Measurements from ENCODE around the gene MAML3. TPM values are rescaled to one million over a fixed set of nuclear protein-coding genes. Genes with fewer than 3 reads are reported as not detected.

MAML3 gene
- total RNA-seq, 5 donors from 2014 or later (not counting 1 experiment from before 2014, with no cell fraction given), result 2.0 to 3.4 (median 2.7) TPM

- WGBS (ENCODE audit: insufficient coverage), result under 1% methylated on average over 42 of the region's 54 CpGs
- Mint-ChIP-seq H3K27ac (peak overlapping the region; percentile 83 to 90), H3K4me3 (peak overlapping the region; percentile 94 to 96 (median 95)), H3K27me3 (no peaks in the 10 kb centered on the region), H3K36me3 (no peaks in the 10 kb centered on the region), H3K9me3 (no peaks in the 10 kb centered on the region), H3K4me1 (peaks cover 37 to 45% (median 37%) of the 10 kb centered on the region in 3 donors)
- peak overlapping the region; percentile 83 to 99 for H3K4me3 ChIP-seq (ENCODE audit: control insufficient read depth in 1 of 2, extremely low read depth in 1 of 2, low read length in 1 of 2)
- no peak overlapping the region for H3K27ac ChIP-seq (ENCODE audit: low read length)
- H3K27me3 ChIP-seq (replicated peaks in 1 of 2; ENCODE audit: control insufficient read depth in 2 of 2, extremely low read depth in 1 of 2, insufficient read depth in 2 of 2, low read length in 1 of 2), result peaks cover 0 to 27% of the 10 kb centered on the region in 2 experiments
- H3K9me3 ChIP-seq, result no peaks in the 10 kb centered on the region
- ATAC-seq (replicated peaks in 1 of 4), result no peak
- H3K36me3 ChIP-seq (ENCODE audit: control insufficient read depth in 2 of 2, extremely low read depth in 1 of 2, insufficient read depth in 1 of 2, low read length in 1 of 2), result no peaks in the 10 kb centered on the region
- peaks cover 24 to 44% of the 10 kb centered on the region in 2 experiments for H3K4me1 ChIP-seq (ENCODE audit: control insufficient read depth in 1 of 2, extremely low read depth in 1 of 2, insufficient read depth in 2 of 2, low read length in 2 of 2)
- peak in 33 of 35 experiments; percentile 10 to 62 (median 30) for DNase-seq
- POLR2A ChIA-PET, result interaction anchor here (0.5 to 1.1 kb wide), 4 partner anchors 30 to 103 kb away, joined by 3 to 6 read pairs (median 4); no protein-coding TSS in a partner anchor
- CTCF ChIA-PET, result interaction anchor here (0.7 to 1.6 kb wide), 6 partner anchors 30 to 138 kb away, joined by 3 to 5 read pairs (median 4); no protein-coding TSS in a partner anchor
Observed at GRCh38 chr4:140152751-140153418, 1.1 kb downstream of the MAML3 start.

GRCh38 chr4:140152013-140152703 is 1.8 kb downstream of the MAML3 start:
- Histone ChIP-seq H3K27me3 (replicated peaks in 1 of 2; ENCODE audit: control insufficient read depth in 2 of 2, extremely low read depth in 1 of 2, insufficient read depth in 2 of 2, low read length in 1 of 2) (peaks cover 0 to 27% of the 10 kb centered on the region in 2 experiments), H3K4me1 (ENCODE audit: control insufficient read depth in 1 of 2, extremely low read depth in 1 of 2, insufficient read depth in 2 of 2, low read length in 2 of 2) (peaks cover 27 to 44% of the 10 kb centered on the region in 2 experiments), H3K4me3 (ENCODE audit: control insufficient read depth in 1 of 2, extremely low read depth in 1 of 2, low read length in 1 of 2) (peak overlapping the region; percentile 83 to 99), H3K9me3 (no peaks in the 10 kb centered on the region), H3K36me3 (ENCODE audit: control insufficient read depth in 2 of 2, extremely low read depth in 1 of 2, insufficient read depth in 1 of 2, low read length in 1 of 2) (no peaks in the 10 kb centered on the region), H3K27ac (ENCODE audit: low read length) (peak overlapping the region; percentile 31)
- peak; percentile 69 to 90 (median 83) for DNase-seq
- Mint-ChIP-seq H3K4me3 (peak overlapping the region; percentile 94 to 96 (median 95)), H3K9me3 (no peaks in the 10 kb centered on the region), H3K36me3 (no peaks in the 10 kb centered on the region), H3K27me3 (no peaks in the 10 kb centered on the region), H3K27ac (peak overlapping the region; percentile 78 to 83), H3K4me1 (peaks cover 37 to 45% (median 37%) of the 10 kb centered on the region in 3 donors)
- CTCF ChIA-PET, result interaction anchor here (0.8 to 1.6 kb wide), 3 partner anchors 55 to 100 kb away, joined by 3 to 5 read pairs (median 4); no protein-coding TSS in a partner anchor
- ATAC-seq (replicated peaks in 1 of 4), result peak; percentile 57 to 67 (median 61)
- WGBS (ENCODE audit: insufficient coverage), result under 1% methylated on average over 22 of the region's 50 CpGs
- POLR2A ChIA-PET, result interaction anchor here (0.5 to 0.7 kb wide), 4 partner anchors 29 to 103 kb away, joined by 3 to 6 read pairs (median 4); no protein-coding TSS in a partner anchor

GRCh38 chr4:140151699-140152012 is 2.3 kb downstream of the MAML3 start:
- no peaks in the 10 kb centered on the region for H3K9me3 ChIP-seq
- H3K36me3 Mint-ChIP-seq, result no peaks in the 10 kb centered on the region
- ChIA-PET POLR2A (interaction anchor here in 1 of 2 donors (0.6 kb wide), 1 partner anchor 95 kb away, joined by 3 read pairs; no protein-coding TSS in a partner anchor), CTCF (interaction anchor here in 1 of 2 donors (0.8 to 1.6 kb wide), 2 partner anchors 54 to 99 kb away, joined by 4 to 5 read pairs; no protein-coding TSS in a partner anchor)
- no peaks in the 10 kb centered on the region for H3K9me3 Mint-ChIP-seq
- H3K4me1 ChIP-seq (ENCODE audit: control insufficient read depth in 1 of 2, extremely low read depth in 1 of 2, insufficient read depth in 2 of 2, low read length in 2 of 2), result peaks cover 27 to 44% of the 10 kb centered on the region in 2 experiments
- peak overlapping the region; percentile 74 to 83 for H3K27ac Mint-ChIP-seq
- H3K36me3 ChIP-seq (ENCODE audit: control insufficient read depth in 2 of 2, extremely low read depth in 1 of 2, insufficient read depth in 1 of 2, low read length in 1 of 2), result no peaks in the 10 kb centered on the region
- H3K4me3 ChIP-seq (ENCODE audit: control insufficient read depth in 1 of 2, extremely low read depth in 1 of 2, low read length in 1 of 2), result peak overlapping the region; percentile 83 to 99
- H3K27ac ChIP-seq (ENCODE audit: low read length), result peak overlapping the region; percentile 31
- peak in 27 of 35 experiments; percentile 51 to 80 (median 68) for DNase-seq
- H3K27me3 ChIP-seq (replicated peaks in 1 of 2; ENCODE audit: control insufficient read depth in 2 of 2, extremely low read depth in 1 of 2, insufficient read depth in 2 of 2, low read length in 1 of 2), result peaks cover 0 to 27% of the 10 kb centered on the region in 2 experiments
- WGBS (ENCODE audit: insufficient coverage), result no CpG with 5 or more reads among the region's 11 CpGs
- peak; percentile 48 to 63 (median 52) for ATAC-seq (replicated peaks in 1 of 4)
- H3K4me1 Mint-ChIP-seq, result peaks cover 33 to 41% (median 34%) of the 10 kb centered on the region in 3 donors
- H3K4me3 Mint-ChIP-seq, result peak overlapping the region; percentile 94 to 96 (median 95)
- no peaks in the 10 kb centered on the region for H3K27me3 Mint-ChIP-seq

- no peaks in the 10 kb centered on the region for H3K36me3 ChIP-seq (ENCODE audit: control insufficient read depth in 2 of 2, extremely low read depth in 1 of 2, insufficient read depth in 1 of 2, low read length in 1 of 2)
- peaks cover 27 to 35% (median 28%) of the 10 kb centered on the region in 3 donors for H3K4me1 Mint-ChIP-seq
- H3K9me3 Mint-ChIP-seq, result no peaks in the 10 kb centered on the region
- peak overlapping the region; percentile 83 to 99 for H3K4me3 ChIP-seq (ENCODE audit: control insufficient read depth in 1 of 2, extremely low read depth in 1 of 2, low read length in 1 of 2)
- peak in 34 of 35 experiments; percentile 56 to 85 (median 73) for DNase-seq
- ChIA-PET CTCF (interaction anchor here (0.7 to 1.6 kb wide), 4 partner anchors 50 to 99 kb away, joined by 4 to 5 read pairs (median 5); no protein-coding TSS in a partner anchor), POLR2A (interaction anchor here (0.6 to 1.0 kb wide), 5 partner anchors 55 to 95 kb away, joined by 3 to 6 read pairs (median 3); no protein-coding TSS in a partner anchor)
- peak overlapping the region; percentile 76 for H3K27ac ChIP-seq (ENCODE audit: low read length)
- under 1% methylated on average over 42 of the region's 84 CpGs for WGBS (ENCODE audit: insufficient coverage)
- peak overlapping the region; percentile 95 to 96 (median 95) for H3K4me3 Mint-ChIP-seq
- peak overlapping the region; percentile 93 to 96 for H3K27ac Mint-ChIP-seq
- no peaks in the 10 kb centered on the region for H3K9me3 ChIP-seq
- peaks cover 25 to 42% of the 10 kb centered on the region in 2 experiments for H3K4me1 ChIP-seq (ENCODE audit: control insufficient read depth in 1 of 2, extremely low read depth in 1 of 2, insufficient read depth in 2 of 2, low read length in 2 of 2)
- H3K36me3 Mint-ChIP-seq, result no peaks in the 10 kb centered on the region
- peak; percentile 46 to 55 (median 51) for ATAC-seq (replicated peaks in 1 of 4)
- H3K27me3 Mint-ChIP-seq, result no peaks in the 10 kb centered on the region
- peaks cover 0 to 27% of the 10 kb centered on the region in 2 experiments for H3K27me3 ChIP-seq (replicated peaks in 1 of 2; ENCODE audit: control insufficient read depth in 2 of 2, extremely low read depth in 1 of 2, insufficient read depth in 2 of 2, low read length in 1 of 2)
Observed at GRCh38 chr4:140150886-140151698, 2.9 kb downstream of the MAML3 start.

- Mint-ChIP-seq H3K27ac (peak overlapping the region; percentile 93 to 96), H3K9me3 (no peaks in the 10 kb centered on the region), H3K36me3 (no peaks in the 10 kb centered on the region), H3K4me3 (peak overlapping the region; percentile 95 to 96 (median 95)), H3K4me1 (peaks cover 22 to 33% (median 24%) of the 10 kb centered on the region in 3 donors), H3K27me3 (no peaks in the 10 kb centered on the region)
- POLR2A ChIA-PET, result interaction anchor here (0.6 to 1.0 kb wide), 5 partner anchors 54 to 689 kb away, joined by 3 to 7 read pairs (median 4); no protein-coding TSS in a partner anchor
- 0% methylated on average over 5 of the region's 13 CpGs for WGBS (ENCODE audit: insufficient coverage)
- H3K36me3 ChIP-seq (ENCODE audit: control insufficient read depth in 2 of 2, extremely low read depth in 1 of 2, insufficient read depth in 1 of 2, low read length in 1 of 2), result no peaks in the 10 kb centered on the region
- peak overlapping the region; percentile 76 for H3K27ac ChIP-seq (ENCODE audit: low read length)
- peak in 1 of 35 experiments; percentile 55 for DNase-seq
- CTCF ChIA-PET, result interaction anchor here (0.5 to 1.0 kb wide), 5 partner anchors 50 to 101 kb away, joined by 4 to 5 read pairs (median 4); no protein-coding TSS in a partner anchor
- peaks cover 0 to 27% of the 10 kb centered on the region in 2 experiments for H3K27me3 ChIP-seq (replicated peaks in 1 of 2; ENCODE audit: control insufficient read depth in 2 of 2, extremely low read depth in 1 of 2, insufficient read depth in 2 of 2, low read length in 1 of 2)
- no peaks in the 10 kb centered on the region for H3K9me3 ChIP-seq
- no peak for ATAC-seq (replicated peaks in 1 of 4)
- peak overlapping the region; percentile 83 to 99 for H3K4me3 ChIP-seq (ENCODE audit: control insufficient read depth in 1 of 2, extremely low read depth in 1 of 2, low read length in 1 of 2)
- H3K4me1 ChIP-seq (ENCODE audit: control insufficient read depth in 1 of 2, extremely low read depth in 1 of 2, insufficient read depth in 2 of 2, low read length in 2 of 2), result peaks cover 21 to 42% of the 10 kb centered on the region in 2 experiments
Observed at GRCh38 chr4:140150636-140150885, 3.4 kb downstream of the MAML3 start.

Data from T-cell (primary cell).